ENCODE results near the gene LMF1.

- TF ChIP-seq CTCF (optimal IDR thresholded peaks at IDR 0.05 in 1 of 3, IDR thresholded peaks at IDR 0.05 in 1 of 3, conservative IDR thresholded peaks at IDR 0.05 in 1 of 3; ENCODE audit: extremely low read depth in 1 of 3, insufficient read depth in 2 of 3, low read length in 3 of 3) (no peak), EZH2 (IDR thresholded peaks at IDR 0.05; ENCODE audit: low read length) (no peak)
Measured at GRCh38 chr16:803754-804080, 167.1 kb downstream of the LMF1 start.

Data from keratinocyte (primary cell).